Stomach (tissue), 4 donors: ENCODE results near the gene PLA2G15.

Experiments
- CTCF ChIP-seq, 7 experiments: fragments of 450-650 bp in 4 of 7; fragments of 200-600 bp in 3 of 7; sonication (generic) in 3 of 7; IDR thresholded peaks; one replicate each; pipeline ENCODE4 v1.5.1; 2016 to 2019; ENCODE audit warnings: antibody characterized with exemption in 7 of 7, control low read depth in 2 of 7, mild to moderate bottlenecking in 1 of 7
- POLR2AphosphoS5 ChIP-seq, 3 donors: sonication (generic); formaldehyde crosslinking; IDR thresholded peaks; one replicate each; pipeline ENCODE4 v1.6.1; 2016; ENCODE audit warnings: antibody characterized with exemption in 3 of 3

GRCh38 chr16:68228652-68229051 lies 16.5 kb upstream of the PLA2G15 start:
- TF ChIP-seq POLR2AphosphoS5 (IDR thresholded peaks at IDR 0.05) = no peak
- no peak for TF ChIP-seq CTCF (IDR thresholded peaks at IDR 0.05)
